ENCODE results near the gene IRF9. TPM values are rescaled to one million over a fixed set of nuclear protein-coding genes. Genes with fewer than 3 reads are reported as not detected.

IRF9 gene
- total RNA-seq, 2 experiments from 2014 or later: 133 to 136 TPM

Other genes with a start within 250 kb of the IRF9 start
- gene DHRS4, start 207.5 kb upstream of the IRF9 start, total RNA-seq: 10 to 100 TPM; 18.0 to 21.4 TPM
- 10 to 100 TPM; 18.1 to 20.8 TPM for gene DHRS4L2, start 172.3 kb upstream of the IRF9 start, total RNA-seq
- gene CARMIL3, start 109.3 kb upstream of the IRF9 start, total RNA-seq: under 1 TPM; 0.43 to 0.56 TPM
- gene CPNE6, start 89.7 kb upstream of the IRF9 start, total RNA-seq: not detected
- 100 to 1,000 TPM; 110 TPM for gene PCK2, start 67.0 kb upstream of the IRF9 start, total RNA-seq
- 10 to 100 TPM; 56.0 to 56.7 TPM for gene DCAF11, start 46.5 kb upstream of the IRF9 start, total RNA-seq
- 1 to 10 TPM; 1.8 to 2.6 TPM for gene NRL, start 46.3 kb upstream of the IRF9 start, total RNA-seq
- gene FITM1, start 30.6 kb upstream of the IRF9 start, total RNA-seq: under 1 TPM in 1 of 2 experiments, not detected in 1; 0.29 TPM
- gene PSME1, start 25.1 kb upstream of the IRF9 start, total RNA-seq: 100 to 1,000 TPM; 476 to 479 TPM
- 10 to 100 TPM; 39.1 to 40.1 TPM for gene EMC9, start 19.7 kb upstream of the IRF9 start, total RNA-seq
- gene PSME2, start 14.7 kb upstream of the IRF9 start, total RNA-seq: 100 to 1,000 TPM; 541 to 558 TPM
- 10 to 100 TPM; 82.2 to 86.5 TPM for gene RNF31, start 13.8 kb upstream of the IRF9 start, total RNA-seq
- 10 to 100 TPM; 28.9 to 29.2 TPM for gene REC8, start 10.8 kb downstream of the IRF9 start, total RNA-seq
- gene IPO4, start 27.6 kb downstream of the IRF9 start, total RNA-seq: 100 to 1,000 TPM; 152 to 161 TPM
- gene TM9SF1, start 34.2 kb downstream of the IRF9 start, total RNA-seq: 10 to 100 TPM; 20.7 to 22.5 TPM
- not detected for gene TSSK4, start 44.4 kb downstream of the IRF9 start, total RNA-seq
- gene CHMP4A, start 52.2 kb downstream of the IRF9 start, total RNA-seq: 10 to 100 TPM; 54.4 to 58.9 TPM
- gene MDP1, start 54.8 kb downstream of the IRF9 start, total RNA-seq: 10 to 100 TPM; 19.4 to 20.9 TPM
- gene NEDD8, start 71.1 kb downstream of the IRF9 start, total RNA-seq: 100 to 1,000 TPM; 194 to 201 TPM
- 10 to 100 TPM; 44.5 to 48.4 TPM for gene GMPR2, start 71.7 kb downstream of the IRF9 start, total RNA-seq
- gene TINF2, start 81.4 kb downstream of the IRF9 start, total RNA-seq: 10 to 100 TPM; 68.2 to 71.1 TPM
- 1 to 10 TPM; 2.6 to 3.3 TPM for gene TGM1, start 101.9 kb downstream of the IRF9 start, total RNA-seq
- gene RABGGTA, start 110.3 kb downstream of the IRF9 start, total RNA-seq: 10 to 100 TPM; 34.5 to 36.1 TPM
- 1 to 10 TPM; 7.4 to 8.6 TPM for gene DHRS1, start 138.5 kb downstream of the IRF9 start, total RNA-seq
- gene NOP9, start 138.6 kb downstream of the IRF9 start, total RNA-seq: 10 to 100 TPM; 40.9 to 45.0 TPM
- gene CIDEB, start 146.7 kb downstream of the IRF9 start, total RNA-seq: 1 to 10 TPM; 6.0 to 6.7 TPM
- gene LTB4R2, start 148.9 kb downstream of the IRF9 start, total RNA-seq: 10 to 100 TPM; 11.5 TPM
- 10 to 100 TPM in 1 of 2 experiments, 1 to 10 TPM in 1; 9.3 to 10.3 TPM for gene LTB4R, start 150.2 kb downstream of the IRF9 start, total RNA-seq
- gene ADCY4, start 173.8 kb downstream of the IRF9 start, total RNA-seq: 1 to 10 TPM in 1 of 2 experiments, under 1 TPM in 1; 0.70 to 1.0 TPM
- gene RIPK3, start 178.7 kb downstream of the IRF9 start, total RNA-seq: 1 to 10 TPM; 5.4 to 6.3 TPM
- gene NFATC4, start 206.9 kb downstream of the IRF9 start, total RNA-seq: 1 to 10 TPM in 1 of 2 experiments, under 1 TPM in 1; 0.54 to 1.1 TPM
- gene NYNRIN, start 237.7 kb downstream of the IRF9 start, total RNA-seq: under 1 TPM; 0.08 to 0.10 TPM

Data from activated naive CD8-positive, alpha-beta T cell treated with anti-CD3 and anti-CD28 coated beads for 36 hours (primary cell).